HepG2 (cell line): ENCODE measurements around the gene AHNAK. TPM values are rescaled to one million over a fixed set of nuclear protein-coding genes. Genes with fewer than 3 reads are reported as not detected.
A peak's percentile ranks its signal among the peaks of the same experiment; 100 is the strongest.

Source experiments
- ARNT ChIP-seq: fragments of 450-650 bp; IDR thresholded peaks from 2 replicates; pipeline ENCODE4 v1.6.1; 2017
- ARNT2 ChIP-seq: sonication (generic); formaldehyde crosslinking; IDR thresholded peaks from 2 replicates; pipeline ENCODE4 v1.8.0; 2022; ENCODE audit warnings: mild to moderate bottlenecking, low read depth, missing genetic modification reagents, moderate library complexity
- EEA1 ChIP-seq: sonication (generic); formaldehyde crosslinking; IDR thresholded peaks from 2 replicates; pipeline ENCODE4 v1.5.1; 2020; ENCODE audit warnings: mild to moderate bottlenecking, missing genetic modification reagents, borderline replicate concordance
- ERF ChIP-seq: IDR thresholded peaks from 2 replicates; pipeline ENCODE4 v1.6.1; 2018; ENCODE audit warnings: missing biosample characterization, missing genetic modification reagents
- FOXK2 ChIP-seq: fragments of 450-650 bp; IDR thresholded peaks from 2 replicates; pipeline ENCODE4 v1.6.1; 2016
- GZF1 ChIP-seq: sonication (generic); formaldehyde crosslinking; IDR thresholded peaks from 2 replicates; pipeline ENCODE4 v1.5.1; 2020; ENCODE audit warnings: mild to moderate bottlenecking, missing genetic modification reagents
- HOXA7 ChIP-seq: sonication (generic); formaldehyde crosslinking; IDR thresholded peaks from 2 replicates; pipeline ENCODE4 v1.8.1; 2022; ENCODE audit warnings: mild to moderate bottlenecking, missing genetic modification reagents, moderate library complexity
- JARID2 ChIP-seq: sonication (generic); formaldehyde crosslinking; IDR thresholded peaks from 2 replicates; pipeline ENCODE4 v1.8.1; 2023; ENCODE audit warnings: missing genetic modification reagents, inconsistent platforms; ENCODE audit not compliant: insufficient replicate concordance
- MAFG ChIP-seq: sonication (generic); formaldehyde crosslinking; IDR thresholded peaks from 2 replicates; pipeline ENCODE4 v1.5.1; 2020; ENCODE audit warnings: mild to moderate bottlenecking, missing genetic modification reagents
- MTA3 ChIP-seq: sonication (generic); formaldehyde crosslinking; IDR thresholded peaks from 2 replicates; pipeline ENCODE4 v1.4.0; 2020; ENCODE audit warnings: missing genetic modification reagents
- NR2F2 ChIP-seq: IDR thresholded peaks from 2 replicates; pipeline ENCODE4 v1.6.1; 2012; ENCODE audit warnings: low read depth, inconsistent platforms, borderline replicate concordance
- SATB2 ChIP-seq: sonication (generic); formaldehyde crosslinking; IDR thresholded peaks from 2 replicates; pipeline ENCODE4 v1.5.0; 2020; ENCODE audit warnings: missing genetic modification reagents
- TRIM24 ChIP-seq: sonication (generic); formaldehyde crosslinking; IDR thresholded peaks from 2 replicates; pipeline ENCODE4 v1.8.0; 2022; ENCODE audit warnings: mild to moderate bottlenecking, missing genetic modification reagents
- WIZ ChIP-seq: sonication (generic); formaldehyde crosslinking; IDR thresholded peaks from 2 replicates; pipeline ENCODE4 v1.5.1; 2020; ENCODE audit warnings: mild to moderate bottlenecking, missing genetic modification reagents
- YEATS4 ChIP-seq: sonication (generic); formaldehyde crosslinking; IDR thresholded peaks from 2 replicates; pipeline ENCODE4 v1.4.0; 2020; ENCODE audit warnings: missing genetic modification reagents, borderline replicate concordance
- ZFP36L2 ChIP-seq: sonication (generic); formaldehyde crosslinking; IDR thresholded peaks from 2 replicates; pipeline ENCODE4 v1.4.0; 2020; ENCODE audit warnings: missing genetic modification reagents
- ZFP41 ChIP-seq: sonication (generic); formaldehyde crosslinking; IDR thresholded peaks from 2 replicates; pipeline ENCODE4 v1.4.0; 2020; ENCODE audit warnings: mild to moderate bottlenecking, missing genetic modification reagents, borderline replicate concordance
- ZFP90 ChIP-seq: sonication (generic); formaldehyde crosslinking; IDR thresholded peaks from 2 replicates; pipeline ENCODE4 v1.8.0; 2022; ENCODE audit warnings: missing genetic modification reagents, mild to moderate bottlenecking, inconsistent platforms, borderline replicate concordance
- ZKSCAN5 ChIP-seq: sonication (generic); formaldehyde crosslinking; IDR thresholded peaks from 2 replicates; pipeline ENCODE4 v1.5.1; 2020; ENCODE audit warnings: mild to moderate bottlenecking, missing genetic modification reagents
- ZMAT5 ChIP-seq: sonication (generic); formaldehyde crosslinking; IDR thresholded peaks from 2 replicates; pipeline ENCODE4 v1.5.0; 2020; ENCODE audit warnings: mild to moderate bottlenecking, low read depth, missing genetic modification reagents, borderline replicate concordance
- ZNF264 ChIP-seq: sonication (generic); formaldehyde crosslinking; IDR thresholded peaks from 2 replicates; pipeline ENCODE4 v1.4.0; 2020; ENCODE audit warnings: missing genetic modification reagents
- ZNF451 ChIP-seq: sonication (generic); formaldehyde crosslinking; IDR thresholded peaks from 2 replicates; pipeline ENCODE4 v1.5.0; 2020; ENCODE audit warnings: mild to moderate bottlenecking, missing genetic modification reagents
- ZNF468 ChIP-seq: sonication (generic); formaldehyde crosslinking; IDR thresholded peaks from 2 replicates; pipeline ENCODE4 v1.8.0; 2022; ENCODE audit warnings: mild to moderate bottlenecking, moderate library complexity, missing genetic modification reagents
- ZNF512B ChIP-seq: sonication (generic); formaldehyde crosslinking; IDR thresholded peaks from 2 replicates; pipeline ENCODE4 v1.5.1; 2020; ENCODE audit warnings: missing genetic modification reagents, mild to moderate bottlenecking, borderline replicate concordance
- ZNF737 ChIP-seq: sonication (generic); formaldehyde crosslinking; IDR thresholded peaks from 2 replicates; pipeline ENCODE4 v1.5.0; 2020; ENCODE audit warnings: missing genetic modification reagents, mild to moderate bottlenecking, borderline replicate concordance
- ZNF777 ChIP-seq: sonication (generic); formaldehyde crosslinking; IDR thresholded peaks from 2 replicates; pipeline ENCODE4 v1.4.0; 2020; ENCODE audit warnings: missing genetic modification reagents
- ZNF781 ChIP-seq: sonication (generic); formaldehyde crosslinking; IDR thresholded peaks from 2 replicates; pipeline ENCODE4 v1.5.1; 2020; ENCODE audit warnings: borderline replicate concordance, mild to moderate bottlenecking, missing genetic modification reagents; ENCODE audit errors: not compliant biosample characterization
- polyA plus RNA-seq, 8 experiments: library from polyadenylated mRNA; depleted of rRNA in 3 of 8; stranded (reverse) in 7 of 8; unstranded in 1 of 8; fragments of >200 nt; fragmentation: Illumina TruSeq in 4 of 8; extraction: Trizol in 4 of 8; gene quantifications; 2 replicates each; pipeline versions ENCODE4 v1.2.1 to v1.2.3, GENCODE V29; 2011 to 2016; ENCODE audit warnings: low read depth in 4 of 8, missing spikeins in 1 of 8, mixed read lengths in 1 of 8; ENCODE audit not compliant: insufficient read depth in 1 of 8
- total RNA-seq, 5 experiments: library from RNA; depleted of rRNA; stranded (reverse); fragments of >200 nt; fragmentation: Illumina TruSeq; extraction: Trizol; gene quantifications; 2 replicates each; pipeline ENCODE4 v1.2.3, GENCODE V29; 2016; ENCODE audit warnings: low read depth in 1 of 5
- TF ChIP-seq, protein P1 (sequence below): sonication (generic); formaldehyde crosslinking; IDR thresholded peaks from 2 replicates; pipeline ENCODE4 v1.8.1; 2023; ENCODE audit warnings: mild to moderate bottlenecking, moderate library complexity, missing genetic modification reagents

Gene AHNAK
- total and polyA plus RNA-seq, 2 of the 13 experiments (the other 11 are each of a cell fraction or from before 2014, with no cell fraction given) = 23.4 to 25.0 TPM

DNA sequence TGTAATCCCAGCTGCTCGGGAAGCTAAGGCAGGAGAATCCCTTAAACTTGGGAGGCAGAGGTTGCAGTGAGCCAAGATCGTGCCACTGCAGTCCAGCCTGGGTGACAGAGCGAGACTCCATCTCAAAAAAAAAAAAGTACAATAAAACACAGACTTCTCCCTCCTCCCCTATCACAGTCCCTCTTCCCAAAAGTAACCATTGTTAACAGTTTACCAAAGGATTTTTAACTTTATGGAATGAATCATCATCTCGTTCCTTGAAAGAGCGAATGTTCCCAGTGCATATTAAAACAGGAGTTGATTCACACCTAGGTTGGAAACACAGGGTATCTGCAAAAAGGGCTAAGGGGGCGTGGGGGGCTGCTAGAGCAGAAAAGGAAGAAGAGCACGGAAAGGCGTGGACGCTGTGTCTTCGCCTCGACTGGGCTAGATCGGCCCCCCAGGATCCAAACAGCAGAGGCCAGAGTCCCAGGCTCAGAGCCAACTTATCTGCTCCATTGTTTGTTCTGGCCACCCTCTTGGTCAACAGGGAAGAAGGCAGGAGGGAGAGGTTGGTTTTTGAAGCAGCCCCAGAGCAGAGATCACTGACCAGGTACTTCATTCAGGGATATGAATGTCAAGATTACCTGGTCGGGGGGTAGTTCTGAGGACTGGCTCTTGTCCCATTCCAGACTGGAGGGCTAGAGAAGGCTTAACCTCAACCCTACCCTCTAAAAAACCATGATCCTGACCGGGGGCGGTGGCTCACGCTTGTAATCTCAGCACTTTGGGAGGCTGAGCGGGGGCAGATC lies 2.1 kb upstream of the AHNAK start (continued):
- TF ChIP-seq NR2F2 = 0 out of 2 replicates have a peak, but pooled peaks have one; percentile 31
- no peak for TF ChIP-seq ZNF468 (CRISPR knock-in tag)
- TF ChIP-seq ZNF781 (CRISPR knock-in tag) = no peak
- 0 out of 2 replicates have a peak, but pooled peaks have one; percentile 24 for TF ChIP-seq ZNF451 (CRISPR knock-in tag)
- peak; percentile 66; the same call in 1 of the 2 replicates for TF ChIP-seq ERF (CRISPR knock-in tag)
- no peak for TF ChIP-seq ZNF512B (CRISPR knock-in tag)
- TF ChIP-seq ZFP41 = no peak
- TF ChIP-seq YEATS4 (CRISPR knock-in tag) = no peak
- TF ChIP-seq GZF1 = 0 out of 2 replicates have a peak, but pooled peaks have one; percentile 63
- TF ChIP-seq ARNT = no peak
- no peak for TF ChIP-seq ZFP90 (CRISPR knock-in tag)
- no peak for TF ChIP-seq ZMAT5 (CRISPR knock-in tag)
- TF ChIP-seq WIZ = no peak
- no peak for TF ChIP-seq ZKSCAN5 (CRISPR knock-in tag)
- no peak for TF ChIP-seq ZNF777 (CRISPR knock-in tag)
- no peak for TF ChIP-seq ZNF264 (CRISPR knock-in tag)
- no peak for TF ChIP-seq FOXK2
- TF ChIP-seq ZNF737 (CRISPR knock-in tag) = no peak
- no peak for TF ChIP-seq MTA3
- no peak for TF ChIP-seq MAFG (CRISPR knock-in tag)
- no peak for TF ChIP-seq ARNT2 (CRISPR knock-in tag)
- TF ChIP-seq, protein P1, sequence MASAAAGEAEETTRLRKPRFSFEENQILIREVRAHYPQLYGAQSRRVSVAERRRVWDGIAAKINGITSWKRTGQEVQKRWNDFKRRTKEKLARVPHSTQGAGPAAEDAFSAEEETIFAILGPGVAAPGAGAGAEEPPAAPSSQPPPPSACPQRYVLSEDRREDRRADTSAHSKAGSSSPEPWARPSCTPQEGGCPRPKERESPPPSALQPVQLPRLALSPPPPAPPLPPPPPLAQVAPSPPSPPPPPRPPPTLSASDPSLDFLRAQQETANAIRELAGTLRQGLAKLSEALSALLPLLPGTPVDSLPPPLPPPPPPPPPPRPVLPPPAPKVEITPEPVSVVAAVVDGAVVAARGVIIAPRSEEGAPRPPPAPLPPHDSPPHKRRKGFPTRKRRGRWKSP (CRISPR knock-in tag) = no peak; the same call in 1 of the 2 replicates
- TF ChIP-seq SATB2 (CRISPR knock-in tag) = no peak
- TF ChIP-seq TRIM24 = no peak
- TF ChIP-seq HOXA7 = no peak
- TF ChIP-seq ZFP36L2 = no peak
- no peak for TF ChIP-seq EEA1 (CRISPR knock-in tag)
- TF ChIP-seq JARID2 = no peak
